HG03097 (cell line): ENCODE data around the gene TPSG1.

Experiments
- ATAC-seq: cut with Tn5 transposase; IDR thresholded peaks from one replicate; pipeline ENCODE4 v1.9.1; 2021; ENCODE audit not compliant: unreplicated experiment, low FRiP score

The TPSG1 gene

DNA sequence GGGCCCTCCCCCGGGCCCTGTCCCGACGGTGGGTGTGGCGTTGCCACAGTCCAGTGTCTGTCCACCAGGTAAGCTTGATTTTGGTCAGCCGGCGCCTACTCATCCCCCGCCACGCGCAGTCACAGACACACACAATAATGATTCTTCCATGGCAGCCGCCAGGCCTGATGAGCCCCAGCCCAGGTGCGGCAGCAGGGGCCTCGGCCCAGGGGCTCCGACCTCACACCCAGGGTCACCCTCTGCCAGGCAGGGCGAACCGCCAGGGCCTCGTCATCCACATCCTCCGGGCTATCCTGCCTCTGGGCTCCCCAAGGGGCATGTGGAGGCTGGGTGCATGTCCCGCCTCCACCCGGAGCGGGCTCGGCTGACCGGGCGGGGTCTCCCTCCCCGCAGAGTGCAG is 7.5 kb downstream of the TPSG1 start:
- ATAC-seq = no peak

DNA sequence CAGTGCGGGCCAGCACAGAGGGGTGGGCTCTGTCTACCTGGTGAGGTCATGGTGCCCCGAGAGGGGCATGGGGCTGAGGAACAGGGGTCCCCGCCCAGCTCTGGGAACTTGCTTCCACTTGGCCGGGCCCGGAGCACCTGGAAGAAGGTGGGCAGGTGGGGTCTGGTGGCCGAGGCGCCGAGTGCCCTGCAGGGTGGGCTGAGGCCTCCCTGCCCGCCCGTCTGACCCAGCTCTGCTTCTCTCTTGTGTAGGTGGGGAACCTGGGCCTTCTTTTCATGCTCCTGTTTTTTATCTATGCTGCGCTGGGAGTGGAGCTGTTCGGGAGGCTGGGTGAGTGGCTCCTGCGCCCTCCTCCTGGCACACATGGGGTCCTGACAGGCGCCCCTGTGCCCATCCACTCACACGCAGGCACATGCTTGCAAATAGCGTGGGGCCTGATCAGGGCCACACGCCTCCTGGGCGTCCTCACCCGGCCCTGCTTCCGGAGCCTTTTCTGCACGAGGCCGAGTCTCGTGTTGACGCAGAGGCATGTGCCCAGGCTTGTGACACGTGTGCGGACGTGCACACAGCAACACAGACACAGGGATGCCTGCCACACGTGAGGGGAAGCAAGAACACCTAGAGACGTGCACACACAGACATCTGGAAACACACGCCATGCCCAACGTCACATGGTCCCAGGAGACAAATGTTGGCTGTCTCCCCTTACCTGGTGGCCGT is 8.2 kb downstream of the TPSG1 start:
- ATAC-seq = no peak

DNA sequence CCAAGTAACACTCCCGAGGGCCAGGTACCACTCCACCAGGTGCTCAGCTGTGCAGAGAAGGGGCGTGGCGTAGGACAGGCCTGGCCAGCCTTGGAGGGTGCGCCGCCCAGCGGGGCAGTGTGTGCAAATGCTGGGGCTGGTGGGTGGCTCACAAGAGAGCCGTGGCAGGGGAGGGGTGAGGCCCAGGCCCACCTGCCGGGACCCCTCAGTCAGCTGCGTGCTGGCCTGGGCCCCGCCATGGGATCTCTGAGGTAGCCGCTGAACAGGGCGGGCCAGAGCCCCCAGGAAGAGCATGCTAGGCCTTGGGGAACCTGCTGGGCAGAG is 8.8 kb downstream of the TPSG1 start:
- ATAC-seq = no peak

DNA sequence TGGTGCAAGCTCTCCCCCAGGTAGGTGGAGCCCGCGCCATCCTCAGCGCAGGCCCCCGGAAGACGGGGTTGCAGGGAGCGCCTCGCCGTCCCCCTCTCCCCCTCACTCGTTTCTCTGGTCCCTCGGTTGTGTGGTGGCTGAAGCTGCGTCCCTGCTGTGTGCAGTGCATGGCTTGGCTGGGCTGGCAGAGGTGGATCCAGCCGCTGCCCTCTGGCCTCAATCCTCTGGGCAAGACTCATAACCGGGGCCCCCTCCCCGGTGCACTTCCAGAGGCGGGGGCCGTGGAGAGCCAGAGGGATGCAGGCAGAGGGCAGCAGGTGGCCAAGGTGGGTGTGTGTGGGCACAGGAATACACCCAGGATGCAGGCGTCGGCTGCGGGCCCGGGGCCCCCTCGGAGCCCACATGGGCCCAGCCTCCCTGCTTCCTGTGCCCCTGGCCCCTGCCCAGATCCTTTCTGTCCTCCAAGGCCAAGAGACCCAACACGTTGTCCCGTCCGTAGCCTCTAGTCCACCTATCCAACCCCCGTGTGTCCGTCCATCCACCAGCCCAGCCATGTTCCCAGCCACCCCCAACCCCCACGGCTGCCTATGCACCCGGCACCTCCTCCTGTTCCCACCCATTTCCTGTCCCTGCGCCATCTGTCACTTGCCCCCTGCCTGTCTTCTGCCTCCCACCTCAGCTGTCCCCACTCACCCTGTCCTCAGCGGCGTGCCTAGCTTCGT is 9.3 kb downstream of the TPSG1 start:
- ATAC-seq = no peak

DNA sequence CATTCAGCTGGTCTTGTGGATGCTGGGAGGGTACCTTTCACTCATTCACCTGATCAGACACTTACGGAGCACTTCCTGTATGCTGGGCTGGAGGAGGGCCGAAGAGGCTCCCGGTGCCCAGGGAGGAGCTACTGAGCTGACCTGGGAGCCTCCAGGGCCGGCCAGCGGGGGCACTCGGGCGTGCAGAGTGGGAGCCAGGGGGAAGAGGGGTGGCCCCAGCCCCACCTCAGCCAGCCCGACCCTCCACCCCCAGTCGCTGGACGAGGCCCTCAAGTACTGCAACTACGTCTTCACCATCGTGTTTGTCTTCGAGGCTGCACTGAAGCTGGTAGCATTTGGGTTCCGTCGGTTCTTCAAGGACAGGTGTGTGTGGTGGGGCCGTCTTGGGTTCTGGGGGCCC is 10.3 kb downstream of the TPSG1 start:
- ATAC-seq = no peak

DNA sequence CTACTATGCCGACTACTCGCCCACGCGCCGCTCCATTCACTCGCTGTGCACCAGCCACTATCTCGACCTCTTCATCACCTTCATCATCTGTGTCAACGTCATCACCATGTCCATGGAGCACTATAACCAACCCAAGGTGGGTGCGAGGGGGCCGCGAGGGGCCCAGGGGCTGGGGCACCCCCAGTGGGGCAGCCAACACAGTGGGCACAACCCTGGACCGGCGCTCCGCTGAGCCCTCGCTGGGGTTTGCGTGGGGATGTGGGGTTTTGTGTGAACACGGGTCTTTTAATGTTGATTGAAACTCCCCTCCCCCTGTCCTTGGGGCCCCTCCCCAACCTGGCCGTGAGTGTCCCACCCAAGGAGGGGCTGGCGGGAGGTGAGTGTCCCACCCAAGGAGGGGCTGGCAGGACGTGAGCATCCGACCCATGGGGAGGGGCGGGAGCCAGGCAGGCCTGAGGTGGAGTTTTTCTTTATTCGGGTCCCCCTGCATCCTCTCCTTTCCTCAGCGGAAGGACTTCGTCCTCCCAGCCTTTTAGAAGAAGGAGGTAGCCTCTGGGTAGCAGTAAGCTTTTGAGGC is 11.2 kb downstream of the TPSG1 start:
- no peak for ATAC-seq

DNA sequence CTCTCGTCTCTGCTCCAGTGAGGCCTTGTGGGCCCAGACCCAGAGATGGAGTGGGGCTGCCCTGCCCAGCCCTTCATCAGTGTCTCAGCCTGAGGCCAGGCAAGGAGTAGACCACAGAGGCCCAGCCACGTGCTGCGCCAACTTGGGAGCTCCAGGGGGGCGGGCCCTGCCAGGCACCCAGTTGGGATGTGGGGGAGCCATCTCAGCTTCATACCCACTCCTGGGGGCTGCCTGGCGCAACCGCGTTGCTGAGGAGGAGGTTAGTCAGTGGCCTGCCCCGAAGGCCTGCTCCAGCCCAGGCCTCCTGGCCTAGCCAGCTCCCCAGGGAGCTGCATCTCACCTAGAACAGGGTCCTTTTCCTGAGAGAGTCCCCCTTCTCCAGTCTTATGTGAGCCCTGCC is 11.8 kb downstream of the TPSG1 start:
- ATAC-seq = no peak

DNA sequence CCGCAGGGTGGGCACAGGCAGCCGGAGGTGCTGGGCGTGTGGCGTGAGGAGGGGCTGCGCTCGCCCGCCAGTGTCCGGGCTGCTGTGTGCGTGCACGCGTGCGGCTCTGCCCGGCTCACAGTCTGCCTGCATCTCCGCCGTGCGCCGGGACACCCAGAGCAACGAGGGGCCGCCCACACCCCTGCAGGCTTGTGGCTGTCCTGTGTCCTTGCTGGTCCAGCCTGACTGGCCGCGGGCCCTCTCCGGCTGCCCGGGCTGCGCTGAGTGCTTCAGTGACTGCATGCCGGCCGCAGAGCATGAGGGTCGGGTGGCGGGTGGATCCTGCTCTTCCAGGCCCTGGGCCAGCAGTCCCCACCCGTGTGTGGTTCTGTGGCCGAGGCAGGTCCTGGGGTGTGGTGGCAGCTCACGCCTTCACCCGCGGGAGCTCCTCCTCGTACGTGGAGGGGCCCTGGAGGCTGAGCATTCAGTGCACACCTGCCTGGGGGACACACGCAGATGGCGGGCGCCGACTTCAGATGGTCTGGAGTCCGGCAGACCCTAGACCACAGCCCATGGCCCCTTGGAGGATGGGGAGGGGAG is 12.4 kb downstream of the TPSG1 start:
- no peak for ATAC-seq

DNA sequence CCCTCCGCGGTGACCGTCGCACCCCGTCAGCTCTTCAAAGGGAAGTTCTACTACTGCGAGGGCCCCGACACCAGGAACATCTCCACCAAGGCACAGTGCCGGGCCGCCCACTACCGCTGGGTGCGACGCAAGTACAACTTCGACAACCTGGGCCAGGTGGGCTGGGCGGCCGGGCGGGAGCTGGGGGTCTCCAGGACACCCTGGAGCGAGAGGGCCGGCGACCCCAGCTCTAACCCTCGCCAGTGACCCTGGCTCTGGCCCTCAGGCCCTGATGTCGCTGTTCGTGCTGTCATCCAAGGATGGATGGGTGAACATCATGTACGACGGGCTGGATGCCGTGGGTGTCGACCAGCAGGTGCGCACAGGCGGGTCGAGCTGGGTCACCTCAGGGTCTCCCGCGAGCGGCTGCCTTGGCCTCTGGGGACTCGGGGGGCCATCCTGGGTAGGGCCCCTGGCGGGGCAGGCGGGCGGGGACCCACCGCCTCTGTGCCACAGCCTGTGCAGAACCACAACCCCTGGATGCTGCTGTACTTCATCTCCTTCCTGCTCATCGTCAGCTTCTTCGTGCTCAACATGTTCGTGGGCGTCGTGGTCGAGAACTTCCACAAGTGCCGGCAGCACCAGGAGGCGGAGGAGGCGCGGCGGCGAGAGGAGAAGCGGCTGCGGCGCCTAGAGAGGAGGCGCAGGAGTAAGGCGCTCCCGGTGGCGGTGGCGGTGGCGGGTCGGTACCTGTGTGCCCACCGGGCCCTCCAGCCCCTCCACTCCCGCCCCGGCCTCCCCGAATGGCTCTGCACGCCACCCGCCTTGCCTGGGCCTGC is 13.4 kb downstream of the TPSG1 start:
- ATAC-seq = no peak

DNA sequence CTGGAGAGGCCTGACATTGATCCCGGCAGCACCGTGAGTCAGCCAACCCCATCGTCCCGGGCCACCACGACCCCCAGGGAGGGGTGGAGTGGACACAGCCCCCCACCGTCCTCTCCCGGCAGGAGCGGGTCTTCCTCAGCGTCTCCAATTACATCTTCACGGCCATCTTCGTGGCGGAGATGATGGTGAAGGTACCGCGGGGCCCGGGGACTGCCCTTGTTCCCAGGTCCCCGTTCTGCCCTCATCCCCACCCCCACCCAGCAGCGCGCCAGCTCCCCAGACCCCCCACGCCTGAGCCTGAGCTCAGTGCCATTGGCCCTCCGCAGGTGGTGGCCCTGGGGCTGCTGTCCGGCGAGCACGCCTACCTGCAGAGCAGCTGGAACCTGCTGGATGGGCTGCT is 14.6 kb downstream of the TPSG1 start:
- no peak for ATAC-seq

DNA sequence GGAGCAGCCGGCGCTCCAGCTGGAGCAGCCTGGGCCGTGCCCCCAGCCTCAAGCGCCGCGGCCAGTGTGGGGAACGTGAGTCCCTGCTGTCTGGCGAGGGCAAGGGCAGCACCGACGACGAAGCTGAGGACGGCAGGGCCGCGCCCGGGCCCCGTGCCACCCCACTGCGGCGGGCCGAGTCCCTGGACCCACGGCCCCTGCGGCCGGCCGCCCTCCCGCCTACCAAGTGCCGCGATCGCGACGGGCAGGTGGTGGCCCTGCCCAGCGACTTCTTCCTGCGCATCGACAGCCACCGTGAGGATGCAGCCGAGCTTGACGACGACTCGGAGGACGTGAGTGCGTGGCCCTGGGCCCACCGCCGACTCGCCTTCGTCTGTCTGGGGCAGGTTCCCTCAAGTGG is 16.0 kb downstream of the TPSG1 start:
- no peak for ATAC-seq

DNA sequence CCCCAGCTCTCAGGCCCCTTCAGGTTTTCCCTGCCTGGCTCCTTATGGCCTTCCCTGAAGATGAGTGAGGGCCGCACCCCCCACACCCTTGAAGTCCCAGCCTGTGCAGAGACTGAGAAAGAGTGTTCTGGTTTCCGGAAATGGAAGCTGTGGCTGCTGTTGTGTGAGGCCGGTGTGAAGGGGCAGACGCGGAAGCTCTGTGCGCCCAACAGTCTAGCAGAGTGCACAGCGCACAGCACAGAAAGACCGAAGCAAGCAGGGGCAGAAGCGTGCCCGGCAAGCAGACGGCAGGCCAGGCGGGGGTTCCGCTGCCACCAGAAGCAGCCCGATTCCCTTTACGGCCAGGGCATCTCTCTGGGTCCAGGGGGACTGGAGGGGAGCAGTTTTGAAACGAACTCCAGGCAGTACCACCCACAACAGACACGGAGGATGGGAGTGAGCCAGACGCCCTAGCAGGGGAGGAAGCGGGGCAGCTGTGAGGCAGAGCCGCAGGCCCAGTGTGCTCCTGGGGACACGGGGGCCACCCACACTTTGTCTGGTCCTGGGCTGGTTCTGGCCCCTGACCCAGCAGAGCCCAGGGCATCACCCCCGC is 16.7 kb downstream of the TPSG1 start:
- no peak for ATAC-seq

DNA sequence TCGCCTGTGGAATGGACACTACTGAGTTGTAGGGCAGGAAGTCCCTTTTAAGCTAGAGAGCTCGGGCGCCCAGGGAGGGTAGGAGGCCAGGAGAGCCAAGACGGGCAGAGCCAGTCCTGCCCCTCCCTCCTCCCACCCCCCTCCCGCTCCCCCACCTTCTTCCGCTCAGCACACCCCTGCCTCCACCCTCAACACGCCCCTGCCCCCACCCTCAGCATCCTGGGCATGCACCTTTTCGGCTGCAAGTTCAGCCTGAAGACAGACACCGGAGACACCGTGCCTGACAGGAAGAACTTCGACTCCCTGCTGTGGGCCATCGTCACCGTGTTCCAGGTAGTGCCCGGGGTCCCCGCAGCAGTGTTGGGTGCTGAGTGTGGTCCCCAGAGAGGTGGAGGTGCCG is 18.3 kb downstream of the TPSG1 start:
- ATAC-seq = no peak

DNA sequence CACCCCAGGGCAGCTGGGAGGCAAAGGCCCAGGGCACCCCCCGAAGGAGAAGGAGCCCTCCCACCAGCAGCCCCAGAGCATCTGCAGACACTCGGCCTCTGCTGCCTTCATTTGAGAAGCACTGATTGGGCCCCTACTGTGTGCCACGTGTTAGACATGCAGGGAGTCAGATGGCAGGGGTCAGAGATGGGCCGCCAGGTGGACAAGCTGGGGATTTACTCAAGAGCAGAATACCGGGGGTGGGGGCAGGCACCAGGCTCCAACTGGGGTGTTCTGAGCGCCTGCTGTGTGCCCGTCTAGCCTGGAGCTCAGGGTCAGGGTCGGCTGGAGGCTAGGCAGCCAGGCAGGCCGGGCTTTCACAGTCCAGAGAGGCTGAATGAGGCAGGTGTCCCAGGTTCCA is 18.7 kb downstream of the TPSG1 start:
- ATAC-seq = no peak

DNA sequence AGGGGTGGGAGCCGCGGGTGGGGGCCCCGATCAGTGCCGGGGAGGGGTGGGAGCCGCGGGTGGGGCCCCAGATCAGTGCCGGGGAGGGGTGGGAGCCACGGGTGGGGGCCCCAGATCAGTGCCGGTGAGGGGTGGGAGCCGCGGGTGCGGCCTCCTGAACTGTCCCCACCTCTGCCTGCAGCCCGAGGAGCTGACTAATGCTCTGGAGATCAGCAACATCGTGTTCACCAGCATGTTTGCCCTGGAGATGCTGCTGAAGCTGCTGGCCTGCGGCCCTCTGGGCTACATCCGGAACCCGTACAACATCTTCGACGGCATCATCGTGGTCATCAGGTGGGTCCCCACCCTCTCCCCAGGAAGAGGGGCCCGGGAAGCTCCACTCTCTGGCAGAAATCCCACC is 20.1 kb downstream of the TPSG1 start:
- no peak for ATAC-seq

DNA sequence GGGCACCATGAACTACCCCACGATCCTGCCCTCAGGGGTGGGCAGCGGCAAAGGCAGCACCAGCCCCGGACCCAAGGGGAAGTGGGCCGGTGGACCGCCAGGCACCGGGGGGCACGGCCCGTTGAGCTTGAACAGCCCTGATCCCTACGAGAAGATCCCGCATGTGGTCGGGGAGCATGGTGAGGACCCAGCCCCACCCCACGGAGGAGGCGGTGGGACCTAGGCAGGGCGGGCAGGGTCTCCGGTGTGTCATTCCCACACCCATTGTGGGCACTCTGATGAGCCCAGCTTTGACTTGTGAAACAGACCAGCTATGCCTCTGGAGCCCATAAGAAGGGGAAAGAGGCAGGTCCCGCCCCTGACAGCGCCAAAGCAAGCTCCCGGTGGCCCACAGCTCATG is 22.8 kb downstream of the TPSG1 start:
- no peak for ATAC-seq

DNA sequence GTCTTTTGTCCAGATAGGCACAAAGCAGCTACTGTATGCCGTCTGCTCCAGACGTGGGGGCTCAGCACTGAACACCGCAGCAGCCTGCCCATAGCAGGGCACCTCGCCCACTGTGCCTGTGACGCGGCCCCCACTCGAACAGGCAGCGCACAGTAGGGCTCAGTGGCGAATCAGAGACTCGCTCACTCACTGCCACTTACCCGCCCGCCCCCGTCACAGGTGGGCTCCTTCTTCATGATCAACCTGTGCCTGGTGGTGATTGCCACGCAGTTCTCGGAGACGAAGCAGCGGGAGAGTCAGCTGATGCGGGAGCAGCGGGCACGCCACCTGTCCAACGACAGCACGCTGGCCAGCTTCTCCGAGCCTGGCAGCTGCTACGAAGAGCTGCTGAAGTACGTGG is 23.6 kb downstream of the TPSG1 start:
- ATAC-seq = no peak

DNA sequence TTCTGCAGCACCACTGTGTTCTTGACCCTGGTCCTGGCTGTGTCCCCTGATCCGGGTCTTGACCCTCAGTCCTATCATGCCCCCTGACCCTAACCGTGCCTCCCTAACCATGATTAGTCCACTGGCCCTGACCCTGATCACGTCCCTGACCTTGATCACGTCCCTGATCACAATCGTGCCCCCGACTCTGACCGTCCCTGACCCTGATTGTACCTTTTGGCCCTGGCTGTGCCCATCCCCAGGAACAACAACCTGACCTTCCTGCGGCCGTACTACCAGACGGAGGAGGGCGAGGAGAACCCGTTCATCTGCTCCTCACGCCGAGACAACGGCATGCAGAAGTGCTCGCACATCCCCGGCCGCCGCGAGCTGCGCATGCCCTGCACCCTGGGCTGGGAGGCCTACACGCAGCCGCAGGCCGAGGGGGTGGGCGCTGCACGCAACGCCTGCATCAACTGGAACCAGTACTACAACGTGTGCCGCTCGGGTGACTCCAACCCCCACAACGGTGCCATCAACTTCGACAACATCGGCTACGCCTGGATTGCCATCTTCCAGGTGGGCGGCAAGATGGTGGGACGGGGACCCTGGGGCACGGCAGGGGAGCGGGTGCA is 24.9 kb downstream of the TPSG1 start:
- ATAC-seq = no peak

DNA sequence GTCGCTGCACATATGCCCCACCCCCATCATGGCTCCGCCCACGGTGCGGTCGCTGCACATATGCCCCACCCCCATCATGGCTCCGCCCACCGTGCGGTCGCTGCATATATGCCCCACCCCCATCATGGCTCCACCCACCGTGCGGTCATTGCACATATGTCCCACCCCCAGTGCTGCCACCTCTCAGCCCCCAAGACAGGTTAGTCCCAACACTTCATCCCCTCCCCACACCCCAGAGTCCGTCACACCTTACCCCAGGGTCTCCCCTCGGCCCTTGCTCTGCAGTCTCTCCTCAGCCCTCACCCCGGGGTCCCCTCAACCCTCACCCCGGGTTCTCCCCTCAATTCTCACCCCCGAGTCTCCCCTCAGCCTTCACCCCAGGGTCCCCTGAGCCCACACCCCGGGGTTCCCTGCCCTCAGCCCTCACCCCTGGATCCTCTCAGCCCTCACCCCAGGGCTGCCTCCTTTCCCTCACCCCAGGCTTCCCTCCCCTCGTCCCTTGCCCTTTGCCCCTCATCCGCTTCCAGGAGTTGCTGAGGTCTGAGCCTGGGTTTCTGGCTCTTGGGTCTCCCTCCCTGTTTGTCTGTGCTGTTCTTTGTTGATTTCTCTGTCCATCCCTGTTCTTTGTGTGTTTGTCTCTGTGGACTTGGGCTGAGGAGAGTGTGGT is 25.6 kb downstream of the TPSG1 start:
- ATAC-seq = no peak
